Neural progenitor cell (in vitro differentiated cells): ENCODE data around the gene MYL1. TPM values are rescaled to one million over a fixed set of nuclear protein-coding genes. Genes with fewer than 3 reads are reported as not detected.

Source experiments
- DNase-seq: peaks from one replicate; pipeline ENCODE4 v3.0.0-alpha.2; 2016; ENCODE audit warnings: low spot score
- H2AFZ ChIP-seq: fragments of 200-600 bp; sonication (generic); replicated peaks from 2 replicates; pipeline ENCODE4 v1.6.1; 2016; ENCODE audit warnings: antibody characterized with exemption
- H3F3A ChIP-seq: fragments of 200-600 bp; sonication (generic); 2 replicates; pipeline ENCODE4 v1.6.1; 2016; ENCODE audit warnings: antibody characterized with exemption, low read depth
- H3K27ac ChIP-seq: fragments of 200-600 bp; sonication (generic); 2 replicates; pipeline ENCODE4 v1.5.1; 2016; ENCODE audit warnings: mild to moderate bottlenecking
- H3K27me3 ChIP-seq: fragments of 200-600 bp; sonication (generic); 2 replicates; pipeline ENCODE4 v1.6.1; 2016; ENCODE audit warnings: mild to moderate bottlenecking, moderate library complexity
- H3K36me3 ChIP-seq: fragments of 200-600 bp; sonication (generic); 2 replicates; pipeline ENCODE4 v1.5.1; 2016
- H3K4me1 ChIP-seq: fragments of 200-600 bp; sonication (generic); 2 replicates; pipeline ENCODE4 v1.6.1; 2016; ENCODE audit warnings: mixed run types
- H3K4me2 ChIP-seq: fragments of 200-600 bp; sonication (generic); 2 replicates; pipeline ENCODE4 v1.6.1; 2016
- H3K4me3 ChIP-seq: fragments of 200-600 bp; sonication (generic); 2 replicates; pipeline ENCODE4 v1.5.1; 2016
- H3K79me2 ChIP-seq: fragments of 200-600 bp; sonication (generic); 2 replicates; pipeline ENCODE4 v1.6.1; 2016; ENCODE audit warnings: low read depth
- H3K9ac ChIP-seq: fragments of 200-600 bp; sonication (generic); 2 replicates; pipeline ENCODE4 v1.6.1; 2016
- H3K9me3 ChIP-seq: fragments of 200-600 bp; sonication (generic); 2 replicates; pipeline ENCODE4 v1.5.1; 2016; ENCODE audit warnings: low read depth
- H4K20me1 ChIP-seq: fragments of 200-600 bp; sonication (generic); 2 replicates; pipeline ENCODE4 v1.6.1; 2016; ENCODE audit warnings: low read depth
- H3K27ac Mint-ChIP-seq: 3 replicates; pipeline ENCODE4 v1.8.0; 2021; ENCODE audit warnings: mixed read lengths
- H3K27me3 Mint-ChIP-seq: 2 replicates; pipeline ENCODE4 v1.8.0; 2022; ENCODE audit warnings: low read depth, mild to moderate bottlenecking, inconsistent platforms, moderate library complexity, mixed read lengths; ENCODE audit not compliant: insufficient read depth
- H3K36me3 Mint-ChIP-seq: 3 replicates; pipeline ENCODE4 v1.8.0; 2021; ENCODE audit warnings: mixed read lengths
- H3K4me1 Mint-ChIP-seq: 3 replicates; pipeline ENCODE4 v1.8.0; 2021; ENCODE audit warnings: mixed read lengths
- H3K4me3 Mint-ChIP-seq: 3 replicates; pipeline ENCODE4 v1.8.0; 2021; ENCODE audit warnings: mild to moderate bottlenecking, moderate library complexity, mixed read lengths
- H3K9me3 Mint-ChIP-seq: 3 replicates; pipeline ENCODE4 v1.8.0; 2020; ENCODE audit warnings: mixed read lengths
- EZH2 ChIP-seq: fragments of 200-600 bp; sonication (generic); IDR thresholded peaks from 2 replicates; pipeline ENCODE4 v1.6.1; 2017; ENCODE audit warnings: antibody characterized with exemption, mild to moderate bottlenecking, moderate library complexity
- EZH2phosphoT487 ChIP-seq: fragments of 200-600 bp; sonication (generic); IDR thresholded peaks from 2 replicates; pipeline ENCODE4 v1.6.1; 2017; ENCODE audit warnings: antibody characterized with exemption
- total RNA-seq: library from RNA; depleted of rRNA; stranded (reverse); fragments of >200 nt; gene quantifications from 2 replicates; pipeline ENCODE4 v1.2.3, GENCODE V29; 2015; ENCODE audit warnings: low replicate concordance
- TF ChIP-seq, protein P1 (sequence below): fragments of 200-600 bp; sonication (generic); IDR thresholded peaks from 2 replicates; pipeline ENCODE4 v1.5.1; 2017; ENCODE audit warnings: antibody characterized with exemption, mild to moderate bottlenecking

The MYL1 gene
- total RNA-seq, 1 donor from 2014 or later, result not detected

DNA sequence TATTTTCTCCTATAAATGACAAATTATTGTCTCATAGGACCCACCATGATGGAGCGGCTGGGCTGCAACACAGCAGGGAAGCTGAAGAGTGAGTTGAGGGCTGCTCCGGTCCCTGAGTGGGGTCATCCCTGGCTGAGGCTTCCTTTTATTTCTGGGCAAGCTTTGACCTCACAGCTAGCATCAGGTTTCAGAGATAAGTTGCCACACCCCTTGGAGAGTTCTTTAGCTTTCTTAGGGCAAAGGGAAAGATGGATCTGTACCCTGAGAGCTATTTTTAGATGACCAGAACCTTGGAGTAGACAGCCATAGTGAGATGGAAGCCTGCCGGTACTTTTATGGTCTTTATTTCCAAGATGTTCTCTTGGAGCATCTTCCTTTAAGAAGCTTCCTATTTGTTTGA, 11.5 kb downstream of the MYL1 start:
- Histone ChIP-seq H2AFZ (no peak overlapping the region), H3F3A (no peaks in the 10 kb centered on the region), H3K36me3 (no peaks in the 10 kb centered on the region), H3K9me3 (no peaks in the 10 kb centered on the region), H3K27me3 (no peaks in the 10 kb centered on the region), H3K4me3 (no peak overlapping the region), H3K4me2 (no peak overlapping the region), H3K4me1 (no peaks in the 10 kb centered on the region), H3K79me2 (no peaks in the 10 kb centered on the region), H3K27ac (no peak overlapping the region), H3K9ac (no peak overlapping the region), H4K20me1 (no peaks in the 10 kb centered on the region)
- H3K27ac Mint-ChIP-seq, result no peak overlapping the region
- no peaks in the 10 kb centered on the region for H3K4me1 Mint-ChIP-seq
- no peak for DNase-seq
- no peak overlapping the region for H3K4me3 Mint-ChIP-seq
- TF ChIP-seq, protein P1, sequence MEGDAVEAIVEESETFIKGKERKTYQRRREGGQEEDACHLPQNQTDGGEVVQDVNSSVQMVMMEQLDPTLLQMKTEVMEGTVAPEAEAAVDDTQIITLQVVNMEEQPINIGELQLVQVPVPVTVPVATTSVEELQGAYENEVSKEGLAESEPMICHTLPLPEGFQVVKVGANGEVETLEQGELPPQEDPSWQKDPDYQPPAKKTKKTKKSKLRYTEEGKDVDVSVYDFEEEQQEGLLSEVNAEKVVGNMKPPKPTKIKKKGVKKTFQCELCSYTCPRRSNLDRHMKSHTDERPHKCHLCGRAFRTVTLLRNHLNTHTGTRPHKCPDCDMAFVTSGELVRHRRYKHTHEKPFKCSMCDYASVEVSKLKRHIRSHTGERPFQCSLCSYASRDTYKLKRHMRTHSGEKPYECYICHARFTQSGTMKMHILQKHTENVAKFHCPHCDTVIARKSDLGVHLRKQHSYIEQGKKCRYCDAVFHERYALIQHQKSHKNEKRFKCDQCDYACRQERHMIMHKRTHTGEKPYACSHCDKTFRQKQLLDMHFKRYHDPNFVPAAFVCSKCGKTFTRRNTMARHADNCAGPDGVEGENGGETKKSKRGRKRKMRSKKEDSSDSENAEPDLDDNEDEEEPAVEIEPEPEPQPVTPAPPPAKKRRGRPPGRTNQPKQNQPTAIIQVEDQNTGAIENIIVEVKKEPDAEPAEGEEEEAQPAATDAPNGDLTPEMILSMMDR, result no peak
- TF ChIP-seq EZH2phosphoT487 (no peak), EZH2 (no peak)
- peaks cover 3% of the 10 kb centered on the region for H3K27me3 Mint-ChIP-seq
- H3K36me3 Mint-ChIP-seq, result no peaks in the 10 kb centered on the region
- H3K9me3 Mint-ChIP-seq, result no peaks in the 10 kb centered on the region

DNA sequence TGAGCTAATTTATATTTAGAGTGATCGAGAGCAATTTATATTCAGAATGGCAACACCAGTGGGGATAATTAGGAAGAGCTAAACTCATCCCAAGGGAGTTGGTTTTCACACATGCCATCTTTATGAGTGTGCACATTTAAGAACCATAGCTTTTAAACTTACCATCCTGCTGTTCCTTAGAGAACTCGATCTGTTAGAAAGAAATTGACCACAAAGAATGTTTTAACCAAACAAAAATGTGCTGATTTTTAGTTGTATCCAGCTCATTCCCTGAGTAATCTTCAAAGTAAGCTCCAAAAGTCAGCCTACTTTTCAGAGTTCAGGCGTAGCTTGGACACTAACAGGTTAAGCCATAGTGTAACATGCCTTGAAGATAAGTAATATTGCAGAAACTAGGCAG, 12.6 kb downstream of the MYL1 start:
- Histone ChIP-seq H3K36me3 (no peaks in the 10 kb centered on the region), H3K79me2 (no peaks in the 10 kb centered on the region), H3K9ac (no peak overlapping the region), H3K4me1 (no peaks in the 10 kb centered on the region), H3K9me3 (no peaks in the 10 kb centered on the region), H3K27ac (no peak overlapping the region), H3K27me3 (no peaks in the 10 kb centered on the region), H3K4me2 (no peak overlapping the region), H4K20me1 (no peaks in the 10 kb centered on the region), H3F3A (no peaks in the 10 kb centered on the region), H2AFZ (no peak overlapping the region), H3K4me3 (no peak overlapping the region)
- Mint-ChIP-seq H3K4me3 (no peak overlapping the region), H3K27me3 (peaks cover 3% of the 10 kb centered on the region), H3K36me3 (no peaks in the 10 kb centered on the region), H3K4me1 (no peaks in the 10 kb centered on the region), H3K9me3 (no peaks in the 10 kb centered on the region), H3K27ac (no peak overlapping the region)
- DNase-seq, result no peak
- TF ChIP-seq, protein P1, result no peak
- TF ChIP-seq EZH2phosphoT487 (no peak), EZH2 (no peak)

DNA sequence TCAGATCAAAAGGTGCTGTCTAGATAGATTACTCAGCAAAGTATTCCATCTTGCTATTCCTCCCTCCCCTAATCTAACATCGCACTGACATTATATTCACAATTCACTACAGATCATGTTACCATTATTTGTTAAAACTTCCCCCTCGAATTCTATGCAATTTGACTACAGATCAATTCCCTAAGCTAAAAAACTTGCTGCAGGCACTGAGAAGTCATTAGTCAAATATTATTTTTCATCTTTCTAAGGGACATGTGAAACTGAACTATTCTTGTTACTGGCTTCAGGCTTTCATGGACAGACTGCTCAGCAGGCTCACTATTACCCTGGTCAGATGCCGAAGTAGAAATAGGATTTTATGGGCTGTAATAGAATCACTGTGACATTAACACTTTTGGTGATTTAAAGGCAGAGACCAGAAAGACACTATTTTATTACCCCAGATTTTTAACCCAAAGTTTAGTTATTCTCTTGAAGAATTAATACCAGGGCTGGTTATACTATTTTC, 15.1 kb downstream of the MYL1 start:
- TF ChIP-seq EZH2phosphoT487, result no peak
- TF ChIP-seq, protein P1, result no peak
- TF ChIP-seq EZH2, result no peak
- Histone ChIP-seq H3K79me2 (no peaks in the 10 kb centered on the region), H4K20me1 (no peaks in the 10 kb centered on the region), H3K36me3 (no peaks in the 10 kb centered on the region), H3K9me3 (no peaks in the 10 kb centered on the region), H3F3A (no peaks in the 10 kb centered on the region), H3K27ac (no peak overlapping the region), H3K9ac (no peak overlapping the region), H3K4me1 (no peaks in the 10 kb centered on the region), H2AFZ (no peak overlapping the region), H3K4me3 (no peak overlapping the region), H3K27me3 (no peaks in the 10 kb centered on the region), H3K4me2 (no peak overlapping the region)
- H3K36me3 Mint-ChIP-seq, result no peaks in the 10 kb centered on the region
- no peak overlapping the region for H3K4me3 Mint-ChIP-seq
- H3K27me3 Mint-ChIP-seq, result no peaks in the 10 kb centered on the region
- DNase-seq, result no peak
- no peak overlapping the region for H3K27ac Mint-ChIP-seq
- no peaks in the 10 kb centered on the region for H3K4me1 Mint-ChIP-seq
- H3K9me3 Mint-ChIP-seq, result no peaks in the 10 kb centered on the region
